Ishikawa (cell line): ENCODE data around the gene PDE11A.

Source experiments
- CEBPB ChIP-seq: IDR thresholded peaks from 2 replicates; pipeline ENCODE4 v1.6.1; 2012
- FOXM1 ChIP-seq: IDR thresholded peaks from 2 replicates; pipeline ENCODE4 v1.6.1; 2012; ENCODE audit warnings: low read depth, borderline replicate concordance
- RAD21 ChIP-seq: IDR thresholded peaks from 2 replicates; pipeline ENCODE4 v1.6.1; 2012; ENCODE audit warnings: low read depth
- TAF1 ChIP-seq: IDR thresholded peaks from 2 replicates; pipeline ENCODE4 v1.6.1; 2012; ENCODE audit warnings: low read depth, mild to moderate bottlenecking
- TF ChIP-seq, protein P1 (sequence below): IDR thresholded peaks from 2 replicates; pipeline ENCODE4 v1.6.1; 2012; ENCODE audit warnings: low read depth, mild to moderate bottlenecking

DNA sequence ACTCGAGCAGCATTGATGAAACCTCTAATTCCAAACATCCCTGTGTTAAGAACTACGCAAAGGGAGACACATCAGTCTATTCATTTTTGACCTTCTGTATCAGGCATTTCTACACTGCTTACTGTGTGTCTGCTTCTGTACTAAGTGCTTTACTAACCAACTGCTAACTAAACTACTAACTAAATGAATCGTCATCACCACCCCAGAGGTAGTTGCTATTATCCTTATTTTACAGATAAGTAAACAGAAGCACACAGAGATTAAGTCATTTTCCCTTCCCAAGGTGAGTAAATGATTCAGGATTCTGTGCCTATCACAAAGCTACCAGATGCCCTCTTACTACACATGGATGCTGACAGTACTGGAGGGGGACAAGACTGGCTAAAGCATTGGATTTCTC, 395.9 kb downstream of the PDE11A start:
- no peak for TF ChIP-seq CEBPB
- TF ChIP-seq TAF1, result no peak
- TF ChIP-seq FOXM1, result no peak
- TF ChIP-seq RAD21, result no peak
- TF ChIP-seq, protein P1, sequence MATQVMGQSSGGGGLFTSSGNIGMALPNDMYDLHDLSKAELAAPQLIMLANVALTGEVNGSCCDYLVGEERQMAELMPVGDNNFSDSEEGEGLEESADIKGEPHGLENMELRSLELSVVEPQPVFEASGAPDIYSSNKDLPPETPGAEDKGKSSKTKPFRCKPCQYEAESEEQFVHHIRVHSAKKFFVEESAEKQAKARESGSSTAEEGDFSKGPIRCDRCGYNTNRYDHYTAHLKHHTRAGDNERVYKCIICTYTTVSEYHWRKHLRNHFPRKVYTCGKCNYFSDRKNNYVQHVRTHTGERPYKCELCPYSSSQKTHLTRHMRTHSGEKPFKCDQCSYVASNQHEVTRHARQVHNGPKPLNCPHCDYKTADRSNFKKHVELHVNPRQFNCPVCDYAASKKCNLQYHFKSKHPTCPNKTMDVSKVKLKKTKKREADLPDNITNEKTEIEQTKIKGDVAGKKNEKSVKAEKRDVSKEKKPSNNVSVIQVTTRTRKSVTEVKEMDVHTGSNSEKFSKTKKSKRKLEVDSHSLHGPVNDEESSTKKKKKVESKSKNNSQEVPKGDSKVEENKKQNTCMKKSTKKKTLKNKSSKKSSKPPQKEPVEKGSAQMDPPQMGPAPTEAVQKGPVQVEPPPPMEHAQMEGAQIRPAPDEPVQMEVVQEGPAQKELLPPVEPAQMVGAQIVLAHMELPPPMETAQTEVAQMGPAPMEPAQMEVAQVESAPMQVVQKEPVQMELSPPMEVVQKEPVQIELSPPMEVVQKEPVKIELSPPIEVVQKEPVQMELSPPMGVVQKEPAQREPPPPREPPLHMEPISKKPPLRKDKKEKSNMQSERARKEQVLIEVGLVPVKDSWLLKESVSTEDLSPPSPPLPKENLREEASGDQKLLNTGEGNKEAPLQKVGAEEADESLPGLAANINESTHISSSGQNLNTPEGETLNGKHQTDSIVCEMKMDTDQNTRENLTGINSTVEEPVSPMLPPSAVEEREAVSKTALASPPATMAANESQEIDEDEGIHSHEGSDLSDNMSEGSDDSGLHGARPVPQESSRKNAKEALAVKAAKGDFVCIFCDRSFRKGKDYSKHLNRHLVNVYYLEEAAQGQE, result no peak
